RWPE1 (cell line): ENCODE results near the gene LRCOL1.

Experiments
- CTCF ChIA-PET: fragments of 350-600 bp; sonication (Branson Sonifier 250); formaldehyde crosslinking; extraction: SDS; loops from one replicate; lab custom pipeline; 2021; lab: Yijun Ruan, JAX
- POLR2A ChIA-PET: fragments of 400-600 bp; formaldehyde crosslinking; extraction: SDS; loops from one replicate; lab custom pipeline; 2020; ENCODE audit warnings: antibody characterized with exemption; ENCODE audit not compliant: low non-redundant PET; lab: Yijun Ruan, JAX
- DNase-seq: peaks from one replicate; pipeline ENCODE4 v3.0.0; 2012; ENCODE audit warnings: low spot score
- H3K27ac ChIP-seq: fragments of 450-650 bp; 2 replicates; pipeline ENCODE4 v1.5.1; 2017
- TF ChIP-seq, protein P1 (sequence below): fragments of 450-650 bp; conservative IDR thresholded peaks from 2 replicates; pipeline ENCODE4 v1.5.1; 2017; ENCODE audit warnings: low read depth, mild to moderate bottlenecking

Gene LRCOL1

DNA sequence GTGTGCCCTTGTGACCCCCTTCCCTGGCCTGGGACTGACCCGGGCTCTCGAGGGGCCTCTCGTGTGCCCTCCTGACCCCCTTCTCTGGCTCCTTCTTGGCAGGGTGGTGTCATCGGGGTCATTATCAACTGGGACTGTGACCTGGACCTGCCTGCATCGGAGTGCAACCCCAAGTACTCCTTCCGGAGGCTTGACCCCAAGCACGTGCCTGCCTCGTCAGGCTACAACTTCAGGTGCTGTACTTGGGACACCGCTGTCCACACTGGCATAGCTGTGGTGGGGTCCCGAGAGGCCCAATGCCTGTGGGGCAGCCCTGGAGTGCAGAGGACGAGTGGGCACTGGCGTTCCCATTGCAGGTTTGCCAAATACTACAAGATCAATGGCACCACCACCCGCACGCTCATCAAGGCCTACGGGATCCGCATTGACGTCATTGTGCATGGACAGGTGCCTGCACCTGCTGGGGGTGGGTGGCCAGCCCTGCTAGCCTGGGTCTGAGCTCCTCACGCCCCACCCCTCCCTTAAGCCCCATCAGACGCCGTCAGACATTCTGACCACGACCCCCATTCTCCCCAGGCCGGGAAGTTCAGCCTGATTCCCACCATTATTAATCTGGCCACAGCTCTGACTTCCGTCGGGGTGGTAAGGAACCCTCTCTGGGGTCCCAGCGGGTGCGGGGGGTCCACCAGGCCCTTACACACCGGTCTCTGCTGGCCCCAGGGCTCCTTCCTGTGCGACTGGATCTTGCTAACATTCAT is 10.7 kb upstream of the LRCOL1 start:
- CTCF ChIA-PET, result interaction anchor here (1.0 to 1.4 kb wide), 2 partner anchors 11 to 20 kb away, joined by 3 read pairs; partner anchors contain the start of gene LRCOL1
- POLR2A ChIA-PET, result interaction anchor here (0.6 kb wide), 1 partner anchor 12 kb away, joined by 5 read pairs; no protein-coding TSS in a partner anchor
- H3K27ac ChIP-seq, result no peak overlapping the region
- TF ChIP-seq, protein P1, sequence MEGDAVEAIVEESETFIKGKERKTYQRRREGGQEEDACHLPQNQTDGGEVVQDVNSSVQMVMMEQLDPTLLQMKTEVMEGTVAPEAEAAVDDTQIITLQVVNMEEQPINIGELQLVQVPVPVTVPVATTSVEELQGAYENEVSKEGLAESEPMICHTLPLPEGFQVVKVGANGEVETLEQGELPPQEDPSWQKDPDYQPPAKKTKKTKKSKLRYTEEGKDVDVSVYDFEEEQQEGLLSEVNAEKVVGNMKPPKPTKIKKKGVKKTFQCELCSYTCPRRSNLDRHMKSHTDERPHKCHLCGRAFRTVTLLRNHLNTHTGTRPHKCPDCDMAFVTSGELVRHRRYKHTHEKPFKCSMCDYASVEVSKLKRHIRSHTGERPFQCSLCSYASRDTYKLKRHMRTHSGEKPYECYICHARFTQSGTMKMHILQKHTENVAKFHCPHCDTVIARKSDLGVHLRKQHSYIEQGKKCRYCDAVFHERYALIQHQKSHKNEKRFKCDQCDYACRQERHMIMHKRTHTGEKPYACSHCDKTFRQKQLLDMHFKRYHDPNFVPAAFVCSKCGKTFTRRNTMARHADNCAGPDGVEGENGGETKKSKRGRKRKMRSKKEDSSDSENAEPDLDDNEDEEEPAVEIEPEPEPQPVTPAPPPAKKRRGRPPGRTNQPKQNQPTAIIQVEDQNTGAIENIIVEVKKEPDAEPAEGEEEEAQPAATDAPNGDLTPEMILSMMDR, result no peak
- no peak for DNase-seq

DNA sequence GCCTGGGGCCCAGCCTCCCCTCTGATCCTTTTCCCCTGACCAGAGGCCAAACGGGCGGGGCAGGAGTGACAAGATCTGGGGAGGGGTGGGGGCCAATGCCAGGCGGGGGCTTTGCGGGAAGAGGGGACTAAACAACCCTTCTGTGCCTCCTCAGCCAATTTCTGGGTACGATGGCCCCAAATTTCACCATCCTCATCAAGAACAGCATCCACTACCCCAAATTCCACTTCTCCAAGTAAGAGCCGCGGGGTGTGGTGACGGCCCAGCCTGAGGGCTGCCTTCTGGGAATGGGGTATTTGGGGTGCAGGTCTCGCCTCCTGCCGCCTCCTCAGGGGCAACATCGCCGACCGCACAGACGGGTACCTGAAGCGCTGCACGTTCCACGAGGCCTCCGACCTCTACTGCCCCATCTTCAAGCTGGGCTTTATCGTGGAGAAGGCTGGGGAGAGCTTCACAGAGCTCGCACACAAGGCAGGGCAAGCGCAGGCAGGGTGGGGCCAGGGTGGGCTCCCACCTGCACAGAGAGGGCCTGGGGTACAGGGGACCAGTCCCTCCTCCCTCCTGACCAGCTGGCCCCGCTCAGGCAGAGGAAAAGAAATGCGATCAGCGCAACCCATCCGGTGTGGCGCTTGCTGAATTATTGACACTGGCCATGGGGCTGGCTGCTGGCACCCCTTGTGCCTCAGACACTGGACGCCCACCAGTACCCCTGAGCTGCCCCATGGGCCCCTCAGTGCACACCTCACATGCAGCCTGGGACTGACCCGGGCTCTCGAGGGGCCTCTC is 9.9 kb upstream of the LRCOL1 start:
- CTCF ChIA-PET, result no interaction called here

DNA sequence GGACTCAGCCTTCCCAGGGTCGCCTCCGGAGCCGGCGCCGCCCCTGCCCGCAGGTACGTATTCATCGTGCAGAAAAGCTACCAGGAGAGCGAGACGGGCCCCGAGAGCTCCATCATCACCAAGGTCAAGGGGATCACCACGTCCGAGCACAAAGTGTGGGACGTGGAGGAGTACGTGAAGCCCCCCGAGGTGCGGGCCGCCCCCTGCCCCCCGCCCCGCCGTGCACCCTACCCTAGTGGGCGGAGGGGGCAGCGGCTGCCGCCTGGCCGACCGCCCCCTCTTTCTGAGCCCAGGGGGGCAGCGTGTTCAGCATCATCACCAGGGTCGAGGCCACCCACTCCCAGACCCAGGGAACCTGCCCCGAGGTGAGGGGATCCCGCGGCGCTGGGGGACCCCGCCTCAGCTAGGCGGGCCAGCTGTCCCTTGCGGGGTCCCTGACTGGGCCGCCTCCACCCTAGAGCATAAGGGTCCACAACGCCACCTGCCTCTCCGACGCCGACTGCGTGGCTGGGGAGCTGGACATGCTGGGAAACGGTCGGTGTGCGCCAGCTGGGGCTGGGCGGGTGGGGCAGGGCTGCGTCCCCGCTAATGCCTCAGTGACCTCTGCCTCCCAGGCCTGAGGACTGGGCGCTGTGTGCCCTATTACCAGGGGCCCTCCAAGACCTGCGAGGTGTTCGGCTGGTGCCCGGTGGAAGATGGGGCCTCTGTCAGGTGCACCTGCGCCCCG is 9.2 kb upstream of the LRCOL1 start:
- no peak overlapping the region for H3K27ac ChIP-seq
- ChIA-PET CTCF (no interaction called here), POLR2A (no interaction called here)
- TF ChIP-seq, protein P1, result no peak
- no peak for DNase-seq

More for the DNA sequence above, 9.9 kb upstream of the LRCOL1 start:
- TF ChIP-seq, protein P1, result no peak
- DNase-seq, result no peak
- POLR2A ChIA-PET, result no interaction called here
- no peak overlapping the region for H3K27ac ChIP-seq

DNA sequence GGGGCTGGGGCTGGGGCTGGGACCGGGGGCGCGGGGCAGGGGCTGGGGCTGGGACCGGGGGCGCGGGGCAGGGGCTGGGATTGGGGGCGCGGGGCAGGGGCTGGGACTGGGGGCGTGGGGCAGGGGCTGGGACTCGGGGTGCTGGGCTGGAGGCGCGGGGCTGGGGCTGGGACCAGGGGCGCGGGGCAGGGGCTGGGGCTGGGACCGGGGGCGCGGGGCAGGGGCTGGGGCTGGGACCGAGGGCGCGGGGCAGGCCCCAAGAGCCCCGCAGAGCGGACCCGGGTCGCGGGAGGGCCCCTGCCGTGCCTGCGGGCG is 8.6 kb upstream of the LRCOL1 start:
- no peak overlapping the region for H3K27ac ChIP-seq
- TF ChIP-seq, protein P1, result no peak
- no peak for DNase-seq
- ChIA-PET POLR2A (no interaction called here), CTCF (no interaction called here)

DNA sequence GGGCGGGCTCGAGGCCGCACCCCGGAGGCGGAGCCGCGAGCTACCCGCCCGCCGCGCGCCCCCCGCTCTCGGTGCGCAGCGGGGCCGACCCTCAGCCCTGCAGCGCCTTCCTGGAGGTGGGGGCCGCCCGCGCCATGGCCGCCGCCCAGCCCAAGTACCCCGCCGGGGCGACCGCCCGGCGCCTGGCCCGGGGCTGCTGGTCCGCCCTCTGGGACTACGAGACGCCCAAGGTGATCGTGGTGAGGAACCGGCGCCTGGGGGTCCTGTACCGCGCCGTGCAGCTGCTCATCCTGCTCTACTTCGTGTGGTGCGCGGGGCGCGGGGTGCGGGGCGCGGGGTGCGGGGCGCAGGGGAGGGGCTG is 8.3 kb upstream of the LRCOL1 start, which contains the start of gene P2RX2:
Gene P2RX2, plus strand, starts transcription at position 94 of the 361 bp plus-strand sequence. Its CDS starts 41 bp downstream, at position 135.
- TF ChIP-seq, protein P1, result no peak
- no peak for DNase-seq
- ChIA-PET CTCF (interaction anchor here (0.6 kb wide), 1 partner anchor 58 kb away, joined by 3 read pairs; no protein-coding TSS in a partner anchor), POLR2A (no interaction called here)
- H3K27ac ChIP-seq, result no peak within 1 kb of the TSS
